CD4-positive, alpha-beta T cell treated with Interleukin-12 subunit alpha and Interleukin-12 subunit beta, for 1 hour (primary cell): ENCODE measurements around the gene CBFA2T3.
"Not testable (repeated sequence)": the region's sequence is repeated elsewhere in the genome, so short reads cannot be mapped to it uniquely, and the experiment has no call there.

ENCODE experiments used
- DNase-seq: peaks from one replicate; pipeline ENCODE4 v3.0.0-alpha.2; 2020

The CBFA2T3 gene

DNA sequence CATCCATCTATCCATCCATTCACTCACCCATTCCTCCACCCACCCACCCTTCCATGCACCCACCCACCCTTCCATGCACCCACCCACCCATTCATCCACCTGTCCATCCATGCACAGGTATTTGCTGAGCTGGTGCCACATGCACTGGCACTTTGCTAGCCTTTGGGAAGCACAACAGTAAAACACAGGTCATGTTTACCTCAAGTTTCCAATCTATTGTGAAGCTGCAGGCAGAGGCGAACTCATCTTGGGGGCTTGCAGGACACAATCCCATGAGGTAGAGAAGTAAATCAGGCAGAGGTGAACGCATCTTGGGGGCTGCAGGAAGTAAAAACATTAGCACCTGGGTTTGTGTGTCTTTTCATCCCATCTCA is 35.6 kb upstream of the CBFA2T3 start:
- no peak for DNase-seq

DNA sequence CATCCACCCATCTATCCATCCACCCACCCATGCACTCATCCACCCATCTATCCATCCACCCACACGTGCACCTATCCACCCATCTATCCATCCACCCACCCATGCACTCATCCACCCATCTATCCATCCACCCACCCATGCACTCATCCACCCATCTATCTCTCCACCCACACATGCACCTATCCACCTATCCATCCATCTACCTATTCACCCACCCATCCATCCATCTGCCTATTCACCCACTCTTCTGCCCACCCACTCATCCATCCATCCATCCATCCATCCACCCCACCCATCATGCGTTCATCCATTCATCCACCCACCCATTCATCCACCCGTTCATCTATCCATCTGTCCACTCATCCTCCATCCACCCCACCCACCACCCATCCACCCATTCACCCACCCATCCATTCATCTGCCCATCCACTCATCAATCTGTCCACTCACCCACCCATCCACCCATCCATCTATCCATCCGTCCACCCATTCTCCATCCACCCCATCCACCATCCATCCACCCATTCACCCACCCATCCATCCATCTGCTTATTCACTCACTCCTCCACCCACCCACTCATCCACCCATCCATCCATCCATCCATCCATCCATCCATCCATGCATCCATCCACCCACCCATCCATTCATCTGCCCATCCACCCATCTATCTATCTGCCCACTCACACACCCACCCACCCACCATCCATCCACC is 35.1 kb upstream of the CBFA2T3 start:
- DNase-seq = no peak

DNA sequence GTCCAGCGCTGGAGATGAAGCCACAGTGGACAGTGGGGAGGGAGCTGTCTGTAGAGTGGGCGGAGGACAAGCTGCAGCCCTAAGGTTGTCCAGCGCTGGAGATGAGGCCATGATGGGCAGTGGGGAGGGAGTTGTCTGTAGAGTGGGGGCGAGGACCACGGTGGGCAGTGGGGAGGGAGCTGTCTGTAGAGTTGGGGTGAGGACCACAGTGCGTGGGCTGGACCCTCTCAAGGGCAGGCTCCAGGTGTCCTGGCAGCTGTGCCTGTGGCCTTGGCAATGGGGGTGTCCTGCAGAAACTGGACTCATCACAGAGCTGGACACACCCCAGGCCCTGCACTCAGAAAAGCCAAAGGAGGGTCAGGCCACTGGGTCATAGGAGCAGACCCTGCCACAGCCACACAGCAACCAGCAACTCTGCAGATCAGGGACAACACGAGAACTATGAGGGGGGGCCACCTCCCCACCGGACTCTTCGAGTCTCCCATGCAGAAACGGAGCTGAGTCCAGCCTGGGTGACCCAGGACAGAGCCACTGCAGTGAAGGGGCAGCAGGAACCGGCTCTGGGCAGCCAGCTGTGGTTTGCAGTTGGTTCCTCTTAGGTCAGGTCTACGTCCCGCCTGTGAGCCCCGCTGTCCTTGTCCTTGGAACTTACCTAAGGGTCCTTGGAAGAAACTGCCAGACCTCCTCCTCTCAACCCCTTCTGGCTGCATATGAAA is 33.4 kb upstream of the CBFA2T3 start:
- no peak for DNase-seq

DNA sequence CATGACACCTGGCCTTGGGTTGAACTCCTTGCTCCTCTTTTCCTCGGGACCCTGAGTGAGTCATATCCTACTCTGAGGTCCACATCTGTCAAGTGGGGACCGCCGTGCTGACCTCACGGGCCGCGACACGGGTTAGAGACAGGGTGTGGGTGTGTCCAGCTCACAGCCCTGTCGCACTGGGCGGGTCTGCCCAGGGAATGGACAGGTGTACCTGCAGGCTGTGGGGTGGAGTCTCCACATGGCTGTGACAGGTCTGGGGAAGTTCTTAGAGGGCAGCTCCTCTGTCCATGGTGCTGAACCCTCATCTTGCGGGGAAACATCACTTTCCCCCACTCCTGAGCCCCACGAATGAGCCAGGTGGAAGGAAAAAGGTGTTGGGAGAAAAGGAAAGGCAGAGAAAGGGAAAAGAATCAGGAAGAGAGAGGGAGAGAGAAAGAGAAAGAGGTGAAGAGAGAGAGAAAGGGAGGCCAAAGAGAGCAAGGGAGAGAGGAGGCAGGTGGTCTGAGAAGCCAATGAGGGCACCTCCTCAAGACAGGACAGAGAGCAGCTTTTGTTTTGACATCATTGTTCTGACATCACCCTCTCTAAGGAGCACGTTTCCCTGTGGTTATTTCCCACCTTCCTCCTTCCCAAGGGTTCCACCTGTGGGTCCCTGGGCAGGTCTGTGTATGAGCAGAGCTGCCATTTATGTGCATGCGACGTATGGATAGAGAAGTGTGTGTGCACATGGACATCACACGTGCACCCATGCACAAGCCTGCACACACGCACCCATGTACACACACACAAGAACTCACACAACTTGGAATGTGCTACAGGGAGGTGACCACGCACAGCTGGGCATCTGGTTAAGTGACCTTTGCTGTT is 32.6 kb upstream of the CBFA2T3 start:
- no peak for DNase-seq

DNA sequence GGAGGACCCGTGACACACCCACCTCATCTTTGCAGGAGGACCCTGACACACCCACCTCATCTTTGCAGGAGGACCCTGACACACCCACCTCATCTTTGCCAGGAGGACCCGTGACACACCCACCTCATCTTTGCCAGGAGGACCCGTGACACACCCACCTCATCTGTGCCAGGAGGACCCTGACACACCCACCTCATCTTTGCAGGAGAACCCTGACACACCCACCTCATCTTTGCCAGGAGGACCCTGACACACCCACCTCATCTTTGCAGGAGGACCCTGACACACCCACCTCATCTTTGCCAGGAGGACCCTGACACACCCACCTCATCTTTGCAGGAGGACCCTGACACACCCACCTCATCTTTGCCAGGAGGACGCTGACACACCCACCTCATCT is 31.8 kb upstream of the CBFA2T3 start:
- not testable (repeated sequence) for DNase-seq

DNA sequence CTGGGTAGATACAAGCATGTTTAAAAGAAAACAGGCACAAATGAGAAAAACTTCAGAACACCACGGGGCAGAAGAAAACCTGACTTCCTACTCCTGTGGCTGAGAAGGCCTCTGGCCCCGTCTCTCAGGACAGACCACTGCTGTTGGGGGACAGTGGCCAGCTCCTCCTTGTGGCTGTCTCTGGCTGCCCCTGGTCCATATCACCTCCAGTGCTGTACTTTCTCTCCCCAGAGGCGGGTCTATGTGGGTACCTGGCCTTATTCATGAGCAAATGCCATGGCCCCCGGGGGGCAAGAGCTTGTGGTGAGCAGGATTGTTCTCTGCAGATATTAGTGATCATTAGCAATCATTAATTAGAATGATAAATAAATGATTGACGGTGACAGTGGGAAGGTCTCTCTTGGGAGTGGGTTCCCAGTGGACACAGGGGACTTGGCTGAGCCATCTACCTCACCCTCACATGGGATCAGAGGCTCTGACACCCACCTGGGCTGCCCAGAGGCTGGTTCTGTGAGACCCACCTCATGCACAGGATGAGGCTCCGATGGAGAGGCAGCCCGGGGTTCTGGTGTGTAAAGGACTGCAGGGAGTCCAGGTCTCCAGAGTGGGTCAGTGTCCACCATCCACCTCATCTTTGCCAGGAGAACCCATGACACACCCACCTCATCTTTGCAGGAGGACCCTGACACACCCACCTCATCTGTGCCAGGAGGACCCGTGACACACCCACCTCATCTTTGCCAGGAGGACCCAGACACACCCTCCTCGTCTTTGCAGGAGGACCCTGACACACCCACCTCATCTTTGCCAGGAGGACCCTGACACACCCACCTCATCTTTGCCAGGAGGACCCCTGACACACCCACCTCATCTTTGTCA is 30.6 kb upstream of the CBFA2T3 start:
- no peak for DNase-seq

DNA sequence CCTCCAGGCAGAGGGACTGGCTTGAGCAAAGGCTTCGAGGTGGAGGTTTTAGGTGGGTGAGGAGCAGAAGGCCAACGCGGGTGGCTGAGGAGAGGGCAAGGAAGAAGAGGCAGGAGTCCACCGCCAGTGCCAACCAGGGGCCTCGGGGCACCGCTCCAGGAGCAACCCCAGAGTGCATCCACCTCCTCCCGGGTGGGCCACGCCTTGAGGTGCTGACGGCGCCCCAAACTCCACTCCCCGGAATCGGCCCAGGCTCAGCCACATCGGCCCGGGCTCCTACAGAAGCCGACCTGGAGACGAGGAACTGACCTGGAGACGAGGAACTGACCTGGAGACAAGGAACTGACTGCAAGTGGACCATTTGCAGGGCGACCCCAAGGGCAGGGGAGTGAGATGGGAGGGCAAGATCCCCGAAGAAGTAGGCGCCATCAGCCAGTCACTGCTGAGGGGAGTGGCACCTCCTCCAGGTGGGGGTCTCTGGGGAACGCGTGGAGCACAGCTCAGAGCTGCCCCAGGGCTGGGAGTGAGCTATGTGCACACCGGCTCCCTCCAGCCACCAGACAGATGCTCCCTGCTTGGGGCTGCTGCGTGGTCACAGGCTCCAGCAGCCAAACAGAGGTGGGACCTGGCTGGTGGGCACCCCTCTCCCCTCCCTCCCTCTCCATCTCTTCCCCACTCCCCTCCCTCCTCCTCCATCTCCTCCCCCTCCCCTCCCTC is 29.2 kb upstream of the CBFA2T3 start:
- no peak for DNase-seq

DNA sequence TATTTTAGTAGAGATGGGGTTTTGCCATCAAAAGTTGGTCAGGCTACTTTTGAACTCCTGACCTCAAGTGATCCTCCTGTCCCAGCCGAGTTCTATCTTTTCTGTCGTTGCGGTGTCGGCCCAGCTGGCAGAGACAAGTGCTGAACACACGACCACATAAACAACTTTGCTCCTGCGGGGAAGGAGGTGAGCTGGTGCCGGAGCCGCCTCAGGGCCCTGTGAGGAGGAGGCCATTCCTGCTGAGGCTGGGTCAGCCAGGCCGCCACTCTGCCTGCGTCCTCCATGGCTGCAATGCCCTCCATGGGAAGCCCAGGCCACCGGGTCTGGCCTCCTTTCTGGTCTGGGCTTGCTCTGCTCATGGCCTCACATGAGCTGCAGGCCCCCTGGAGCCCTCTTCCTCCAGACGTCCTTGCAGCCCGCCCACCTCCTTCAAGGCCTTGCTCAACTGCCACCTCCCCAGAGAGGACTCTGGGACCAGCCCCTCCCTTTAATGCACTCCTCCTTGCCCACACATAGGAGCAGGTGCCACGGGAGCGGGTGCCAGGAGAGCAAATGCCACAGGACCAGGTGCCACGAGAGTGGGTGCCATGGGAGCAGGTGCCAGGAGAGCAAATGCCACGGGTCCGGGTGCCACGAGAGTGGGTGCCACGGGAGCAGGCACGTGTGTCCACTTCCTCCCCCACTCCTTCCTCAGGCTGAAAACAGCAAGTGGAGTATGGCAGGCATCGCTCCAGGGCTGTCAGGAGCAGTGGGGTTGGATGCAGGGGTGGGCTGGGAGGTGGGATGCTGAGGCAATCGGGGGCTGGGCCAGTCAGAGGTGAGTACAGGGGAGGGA is 28.4 kb upstream of the CBFA2T3 start:
- no peak for DNase-seq

DNA sequence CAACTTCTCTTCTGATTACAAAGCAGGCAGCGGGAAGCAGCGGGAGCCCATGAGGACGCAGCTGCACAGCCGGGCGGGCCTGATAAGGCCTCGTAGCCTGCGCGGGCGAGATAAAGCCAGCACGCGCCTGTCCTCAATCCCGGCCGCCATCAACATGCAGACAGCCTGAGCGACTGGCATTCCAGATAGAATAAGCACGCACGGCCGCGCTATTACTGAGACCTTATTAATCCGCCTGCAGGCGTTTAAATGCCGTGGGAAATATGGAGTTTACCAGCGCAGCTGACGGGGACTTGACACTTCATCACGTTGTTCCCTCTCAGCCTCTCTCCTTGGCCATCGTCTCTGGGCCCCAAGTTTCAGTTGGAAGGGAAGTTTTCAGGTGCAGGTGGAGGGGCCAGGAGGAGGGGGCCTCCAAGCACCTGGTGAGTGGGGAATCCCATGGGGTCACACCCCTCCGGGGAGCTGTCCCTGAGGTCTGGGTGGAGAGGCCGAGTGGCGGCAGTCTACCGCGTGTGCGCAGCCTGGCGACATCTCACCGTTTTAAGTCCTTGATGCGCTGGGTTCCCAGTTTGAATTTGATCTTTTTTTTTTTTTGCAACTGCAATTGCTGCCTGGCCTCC is 27.3 kb upstream of the CBFA2T3 start:
- no peak for DNase-seq

DNA sequence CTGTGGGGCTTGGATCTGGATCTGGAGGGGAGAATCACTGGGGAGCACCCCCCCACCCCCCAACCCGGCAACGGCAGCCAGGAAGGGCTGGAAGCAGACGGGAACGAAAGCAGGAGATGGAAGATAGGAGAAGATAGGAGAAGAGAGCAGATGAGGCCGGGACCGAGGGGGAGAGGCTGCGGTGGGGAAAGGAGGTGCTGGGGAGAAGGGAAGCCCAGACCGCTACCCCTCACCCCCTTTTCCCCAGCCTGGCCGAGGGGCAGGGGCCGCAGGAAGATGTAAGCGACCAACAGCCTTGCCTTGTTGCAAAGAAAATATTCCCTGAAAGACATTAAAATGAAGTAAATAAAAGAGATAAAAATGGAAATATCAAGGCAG is 26.8 kb upstream of the CBFA2T3 start:
- DNase-seq = no peak

DNA sequence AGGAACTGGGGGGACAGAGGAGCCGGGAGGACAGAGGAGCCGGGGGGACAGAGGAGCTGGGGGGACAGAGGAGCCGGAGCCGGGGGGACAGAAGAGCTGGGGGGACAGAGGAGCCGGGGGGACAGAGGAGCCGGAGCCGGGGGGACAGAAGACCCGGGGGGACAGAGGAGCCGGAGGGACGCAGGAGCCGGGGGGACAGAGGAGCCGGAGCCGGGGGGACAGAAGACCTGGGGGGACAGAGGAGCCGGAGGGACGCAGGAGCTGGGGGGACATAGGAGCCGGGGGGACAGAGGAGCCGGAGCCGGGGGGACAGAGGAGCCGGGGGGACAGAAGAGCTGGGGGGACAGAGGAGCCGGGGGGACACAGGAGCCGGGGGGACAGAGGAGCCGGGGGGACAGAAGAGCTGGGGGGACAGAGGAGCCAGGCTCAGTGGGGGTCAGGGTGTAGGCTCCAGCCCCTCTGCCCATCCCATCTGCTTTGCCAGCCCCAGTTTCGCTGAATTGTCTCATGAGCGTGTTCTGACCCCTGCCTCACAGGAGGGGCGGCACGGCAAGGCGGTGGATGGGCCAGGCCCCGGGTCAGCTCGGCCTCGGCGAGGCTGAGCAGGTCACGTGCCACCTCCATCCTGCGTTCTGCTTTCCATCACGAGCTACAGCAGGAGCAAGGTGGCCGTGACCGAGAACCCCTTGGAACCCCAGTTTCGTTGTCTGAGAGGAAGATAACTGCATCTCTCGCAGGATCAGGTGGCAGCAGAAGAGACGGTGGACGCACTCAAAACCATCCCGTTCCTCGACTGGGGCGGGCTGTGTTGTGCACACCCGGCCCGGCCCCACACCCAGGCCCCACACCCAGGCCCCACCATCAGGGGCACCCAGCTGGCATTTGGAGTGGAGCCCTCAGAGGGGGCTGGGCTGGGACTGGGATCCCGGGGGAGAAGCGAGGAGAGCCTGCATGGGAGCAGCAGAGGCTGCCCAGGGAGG is 26.1 kb upstream of the CBFA2T3 start:
- no peak for DNase-seq

DNA sequence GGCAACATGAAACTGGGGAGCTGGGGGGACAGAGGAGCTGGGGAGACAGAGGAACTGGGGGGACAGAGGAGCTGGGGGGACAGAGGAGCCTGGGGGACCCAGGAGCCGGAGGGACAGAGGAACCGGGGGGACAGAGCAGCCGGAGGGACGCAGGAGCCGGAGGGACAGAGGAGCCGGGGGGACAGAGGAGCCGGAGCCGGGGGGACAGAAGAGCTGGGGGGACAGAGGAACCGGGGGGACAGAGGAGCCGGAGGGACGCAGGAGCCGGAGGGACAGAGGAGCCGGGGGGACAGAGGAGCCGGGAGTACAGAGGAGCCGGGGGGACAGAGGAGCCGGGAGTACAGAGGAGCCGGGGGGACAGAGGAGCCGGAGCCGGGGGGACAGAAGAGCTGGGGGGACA is 25.1 kb upstream of the CBFA2T3 start:
- DNase-seq = not testable (repeated sequence)

DNA sequence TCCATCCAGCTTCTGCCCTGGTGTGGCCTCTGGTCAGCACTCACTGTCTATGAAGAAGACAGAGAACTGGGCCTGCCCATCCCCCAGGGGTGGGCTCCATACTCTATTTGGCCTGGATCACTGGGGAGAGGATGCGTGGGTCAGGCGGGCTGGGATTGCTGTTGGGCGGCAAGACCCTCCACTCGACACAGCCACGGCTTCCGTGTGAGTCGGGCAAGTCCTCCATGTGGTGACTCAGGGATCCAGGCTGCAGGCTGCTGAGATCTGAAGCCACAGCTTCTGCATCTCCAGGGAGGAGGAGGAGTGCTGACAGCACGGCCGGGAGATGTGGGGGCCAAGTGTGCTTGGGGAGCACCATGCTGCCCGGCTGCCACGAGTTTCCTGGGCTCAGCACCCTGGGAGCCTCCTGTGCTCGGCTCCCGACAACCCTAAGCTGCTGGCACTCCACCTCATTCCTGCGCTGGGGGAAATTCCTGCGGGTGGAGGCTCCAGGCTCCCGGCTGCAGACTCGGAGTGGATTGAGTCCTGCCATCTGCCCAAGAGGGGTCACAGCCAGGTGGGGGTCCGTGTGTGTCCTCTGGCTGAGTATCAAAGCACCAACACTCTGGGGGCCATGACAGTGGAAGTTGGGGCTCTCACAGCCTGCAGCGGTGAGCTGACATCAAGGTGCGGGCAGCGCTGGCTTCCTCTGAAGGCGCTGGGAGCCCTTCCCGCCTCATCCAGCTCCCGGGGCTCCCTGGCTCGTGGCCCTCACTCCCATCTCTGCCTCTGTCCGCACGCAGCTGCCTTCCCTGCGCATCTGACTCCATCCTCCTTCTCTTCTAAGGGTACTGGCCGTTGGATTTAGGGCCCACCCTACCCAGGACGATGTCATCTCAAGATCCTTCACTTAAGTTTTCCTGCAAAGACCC is 24.4 kb upstream of the CBFA2T3 start:
- no peak for DNase-seq

DNA sequence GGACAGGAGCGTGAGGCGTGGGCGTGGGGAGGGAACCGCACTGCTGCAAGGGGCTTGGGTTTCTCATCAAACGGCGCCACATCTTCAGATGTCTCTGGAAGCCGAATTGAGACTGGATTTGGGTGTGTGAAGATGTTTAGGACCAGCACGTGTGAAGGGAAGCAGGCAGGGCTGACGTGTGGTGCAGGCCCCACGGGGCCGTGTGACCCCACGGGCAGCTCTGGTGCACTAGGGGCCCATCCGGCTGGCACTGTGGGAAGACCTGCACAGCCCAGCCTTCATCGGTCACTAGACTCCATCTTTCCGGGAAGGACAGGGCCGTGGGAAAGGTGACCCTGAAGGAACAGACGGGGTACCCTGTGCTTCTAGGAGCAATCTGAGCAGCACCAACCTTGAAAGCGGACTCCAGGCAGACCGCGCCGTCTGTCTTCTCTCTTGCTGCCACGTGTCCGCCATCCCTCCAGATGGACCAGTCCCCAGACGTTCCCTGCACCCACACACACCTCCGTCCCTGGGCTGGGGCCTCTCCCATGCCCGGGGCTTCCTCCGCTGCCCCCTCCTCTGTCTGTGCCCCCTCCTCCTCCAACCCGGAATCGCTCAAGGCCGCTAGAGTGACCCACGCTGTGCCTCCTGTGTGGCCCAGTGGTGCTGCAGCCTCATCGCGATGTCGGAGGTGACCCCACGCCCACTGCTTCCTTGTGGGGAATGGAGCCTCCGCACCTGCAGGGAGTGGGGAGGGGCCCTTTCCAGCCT is 23.4 kb upstream of the CBFA2T3 start:
- no peak for DNase-seq

DNA sequence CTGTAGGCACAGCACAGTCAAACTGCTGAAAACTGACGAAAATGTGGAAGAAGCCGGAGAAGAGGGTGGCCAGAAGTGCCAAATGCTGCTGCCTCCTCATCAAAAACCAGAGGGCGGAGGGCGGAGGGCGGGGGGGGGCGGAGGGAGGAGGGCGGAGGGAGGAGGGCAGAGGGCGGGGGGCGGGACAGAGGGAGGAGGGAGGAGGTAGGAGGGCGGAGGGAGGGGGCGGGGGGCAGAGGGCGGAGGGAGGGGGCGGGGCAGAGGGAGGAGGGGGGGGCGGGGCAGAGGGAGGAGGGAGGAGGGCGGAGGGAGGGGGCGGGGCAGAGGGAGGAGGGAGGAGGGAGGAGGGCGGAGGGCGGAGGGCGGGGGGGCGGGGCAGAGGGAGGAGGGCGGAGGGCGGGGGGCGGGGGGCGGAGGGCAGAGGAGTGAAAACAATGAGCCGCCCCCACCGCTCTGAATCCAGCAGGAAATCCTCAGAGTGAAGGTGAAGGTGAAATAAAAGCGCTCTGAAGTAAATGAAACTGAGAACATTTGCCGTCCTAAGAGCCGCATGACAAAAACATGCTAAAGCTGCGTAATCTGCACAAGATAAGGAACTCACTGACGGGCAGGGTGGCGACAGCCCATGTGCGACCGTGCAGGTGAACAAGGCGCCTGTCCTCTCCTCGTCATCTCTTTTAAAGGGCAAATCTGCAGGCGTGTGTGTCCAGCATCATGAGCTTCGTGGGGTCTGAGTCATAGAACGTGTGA is 22.6 kb upstream of the CBFA2T3 start:
- DNase-seq = no peak

DNA sequence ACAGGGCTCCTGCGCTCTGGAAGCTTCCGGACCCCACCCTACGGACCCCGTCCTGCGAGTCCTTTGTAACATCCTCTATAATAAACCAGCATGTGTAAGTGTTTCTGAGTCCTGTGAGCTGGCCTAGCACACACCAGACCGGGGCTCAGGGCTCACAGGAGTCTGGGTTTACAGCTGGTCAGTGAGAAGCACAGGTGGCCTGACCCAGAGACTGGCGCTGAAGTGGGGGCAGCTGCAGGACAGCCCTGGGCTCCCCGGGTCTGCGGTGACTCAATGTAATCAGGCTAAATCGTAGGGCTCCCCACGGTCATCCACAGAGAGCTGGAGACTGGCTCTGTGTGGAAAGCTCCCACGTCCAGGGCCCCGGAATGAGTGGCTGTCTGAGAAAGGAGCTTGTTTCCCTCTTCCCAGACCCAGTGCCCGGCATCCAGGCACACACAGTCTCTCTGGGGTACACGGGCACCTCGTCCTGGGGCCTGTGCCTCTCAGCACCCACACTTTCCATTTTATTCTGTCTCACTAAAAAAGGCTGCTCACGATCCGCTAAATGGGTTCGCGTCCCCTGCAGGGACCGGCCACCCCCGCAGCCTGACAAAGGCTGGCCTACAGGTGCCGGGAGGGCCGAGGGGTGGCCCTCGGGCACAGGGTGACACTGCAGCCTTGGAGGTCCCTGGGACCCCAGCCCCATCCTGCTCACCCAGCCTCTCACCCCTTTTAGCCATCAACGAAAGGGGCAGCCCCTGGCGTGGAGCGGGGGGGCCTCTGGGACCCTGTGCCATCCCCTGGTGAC is 18.9 kb upstream of the CBFA2T3 start:
- DNase-seq = no peak
